ENCODE results near the gene CIPC. TPM values are rescaled to one million over a fixed set of nuclear protein-coding genes. Genes with fewer than 3 reads are reported as not detected.

CIPC gene
- total RNA-seq, 1 donor from 2014 or later = 39.5 TPM

- DNase-seq (ENCODE audit: low spot score) = no peak
Measured at GRCh38 chr14:77125281-77125801, 27.3 kb downstream of the CIPC start.

- no peak for DNase-seq (ENCODE audit: low spot score)
Measured at GRCh38 chr14:77125823-77126325, 27.8 kb downstream of the CIPC start.

- DNase-seq (ENCODE audit: low spot score) = no peak
Measured at GRCh38 chr14:77126461-77126990, 28.5 kb downstream of the CIPC start.

GRCh38 chr14:77128414-77128891, 30.4 kb downstream of the CIPC start:
- DNase-seq (ENCODE audit: low spot score) = no peak

- DNase-seq (ENCODE audit: low spot score) = no peak
Measured at GRCh38 chr14:77130386-77130785, 32.3 kb downstream of the CIPC start.

- no peak for DNase-seq (ENCODE audit: low spot score)
Measured at GRCh38 chr14:77131206-77131605, 33.1 kb downstream of the CIPC start.

GRCh38 chr14:77131871-77132486, 33.9 kb downstream of the CIPC start:
- DNase-seq (ENCODE audit: low spot score) = no peak

- no peak for DNase-seq (ENCODE audit: low spot score)
Measured at GRCh38 chr14:77133720-77134338, 35.8 kb downstream of the CIPC start.

GRCh38 chr14:77139022-77139421, 41.0 kb downstream of the CIPC start:
- no peak for DNase-seq (ENCODE audit: low spot score)

GRCh38 chr14:77139540-77140358, 41.7 kb downstream of the CIPC start:
- no peak for DNase-seq (ENCODE audit: low spot score)

- DNase-seq (ENCODE audit: low spot score) = no peak
Measured at GRCh38 chr14:77140359-77141213, 42.5 kb downstream of the CIPC start.

GRCh38 chr14:77141214-77142004, 43.4 kb downstream of the CIPC start, which contains the start of gene ZDHHC22:
TSS of gene ZDHHC22 (minus strand) at chr14:77141791. CDS start at chr14:77139738, 2,053 bp downstream.
- no peak for DNase-seq (ENCODE audit: low spot score)

GRCh38 chr14:77142005-77142800, 44.1 kb downstream of the CIPC start:
- no peak for DNase-seq (ENCODE audit: low spot score)

GRCh38 chr14:77143071-77143470, 45.0 kb downstream of the CIPC start:
- DNase-seq (ENCODE audit: low spot score) = no peak

GRCh38 chr14:77144412-77145115, 46.5 kb downstream of the CIPC start:
- DNase-seq (ENCODE audit: low spot score) = no peak

- no peak for DNase-seq (ENCODE audit: low spot score)
Measured at GRCh38 chr14:77145975-77146740, 48.1 kb downstream of the CIPC start.

GRCh38 chr14:77148510-77149231, 50.6 kb downstream of the CIPC start:
- DNase-seq (ENCODE audit: low spot score) = no peak
